ENCODE data around the gene TSPAN33. TPM values are rescaled to one million over a fixed set of nuclear protein-coding genes. Genes with fewer than 3 reads are reported as not detected.
"Not testable (repeated sequence)": the region's sequence is repeated elsewhere in the genome, so short reads cannot be mapped to it uniquely, and the experiment has no call there.

The TSPAN33 gene
- total RNA-seq, 2 donors from 2014 or later: 0.67 to 2.6 TPM

- Mint-ChIP-seq H3K9me3 (no peaks in the 10 kb centered on the region), H3K36me3 (ENCODE audit: low read depth) (no peaks in the 10 kb centered on the region), H3K27ac (no peak overlapping the region), H3K4me1 (peaks cover 4% of the 10 kb centered on the region), H3K27me3 (peaks cover 10% of the 10 kb centered on the region), H3K4me3 (no peak overlapping the region)
- ATAC-seq (replicated peaks): peak; percentile 94
These were observed 74.1 kb downstream of the TSPAN33 start for GRCh38 chr7:129218514-129219062.

- not testable (repeated sequence) for H3K36me3 Mint-ChIP-seq (ENCODE audit: low read depth); H3K9me3 Mint-ChIP-seq; H3K4me3 Mint-ChIP-seq; ATAC-seq (replicated peaks); H3K4me1 Mint-ChIP-seq; H3K27me3 Mint-ChIP-seq; H3K27ac Mint-ChIP-seq
These were observed 74.7 kb downstream of the TSPAN33 start for GRCh38 chr7:129219166-129219565.

Other genes with a start within 250 kb of the TSPAN33 start
- 1 to 10 TPM in 1 of 2 donors, under 1 TPM in 1; 0.09 to 1.0 TPM for gene KCP, start 234.0 kb upstream of the TSPAN33 start, total RNA-seq
- 10 to 100 TPM; 22.5 to 25.4 TPM for gene IRF5, start 206.8 kb upstream of the TSPAN33 start, total RNA-seq
- 10 to 100 TPM; 45.8 to 62.6 TPM for gene TNPO3, start 89.6 kb upstream of the TSPAN33 start, total RNA-seq
- under 1 TPM in 1 of 2 donors, not detected in 1; 0.08 TPM for gene SMO, start 43.9 kb downstream of the TSPAN33 start, total RNA-seq
- 10 to 100 TPM; 21.5 to 39.8 TPM for gene AHCYL2, start 80.3 kb downstream of the TSPAN33 start, total RNA-seq

Data from activated T-helper 17 cell treated with anti-CD3 and anti-CD28 coated beads, Interleukin-2, amount 50 U/mL, for 72 hours (primary cell).